Measurements from ENCODE around the gene URB1.

GRCh38 chr21:32328595-32328994 is 64.2 kb downstream of the URB1 start:
- TF ChIP-seq POLR2A (IDR thresholded peaks at IDR 0.05) (no peak), CTCF (IDR thresholded peaks at IDR 0.05) (no peak)

All from heart left ventricle (tissue), 13 donors.